CD4-positive, CD25-positive, alpha-beta regulatory T cell (primary cell): ENCODE data around the gene GAST. TPM values are rescaled to one million over a fixed set of nuclear protein-coding genes. Genes with fewer than 3 reads are reported as not detected.
"Not testable (repeated sequence)": the region's sequence is repeated elsewhere in the genome, so short reads cannot be mapped to it uniquely, and the experiment has no call there.

Source experiments
- ATAC-seq, 2 donors: fragments of 150-1000 bp; cut with Tn5 transposase; one replicate each; pipeline ENCODE4 v1.10.0; 2021; ENCODE audit warnings: low read depth in 2 of 2, moderate number of reproducible peaks in 2 of 2, moderate library complexity in 1 of 2
- DNase-seq, 3 donors: peaks; one replicate each; pipeline versions ENCODE4 v3.0.0 to v3.0.0-alpha.2; 2012 to 2022; ENCODE audit warnings: mixed read lengths in 1 of 3
- H3K27ac ChIP-seq: one replicate; pipeline ENCODE4 v1.7.0; 2013; ENCODE audit warnings: mild to moderate bottlenecking, low read length; ENCODE audit not compliant: insufficient read depth, poor library complexity, severe bottlenecking
- H3K27me3 ChIP-seq: one replicate; pipeline ENCODE4 v1.7.0; 2013; ENCODE audit warnings: low read length; ENCODE audit not compliant: control insufficient read depth, insufficient read depth
- H3K36me3 ChIP-seq: one replicate; pipeline ENCODE4 v1.7.0; 2013; ENCODE audit warnings: mild to moderate bottlenecking, low read length, moderate library complexity; ENCODE audit not compliant: control insufficient read depth, insufficient read depth
- H3K4me1 ChIP-seq: 2 replicates; pipeline ENCODE4 v1.7.0; 2013; ENCODE audit warnings: mild to moderate bottlenecking, low read length; ENCODE audit not compliant: insufficient read depth, control insufficient read depth, poor library complexity, severe bottlenecking
- H3K4me3 ChIP-seq: one replicate; pipeline ENCODE4 v1.7.0; 2013; ENCODE audit warnings: low read depth, mild to moderate bottlenecking, low read length, moderate library complexity
- H3K9me3 ChIP-seq, 2 experiments: 1 replicate in 1 of 2; 2 replicates in 1 of 2; pipeline ENCODE4 v1.7.0; 2013; ENCODE audit warnings: low read length in 2 of 2, mild to moderate bottlenecking in 1 of 2, moderate library complexity in 1 of 2; ENCODE audit not compliant: control insufficient read depth in 2 of 2
- H3K27ac Mint-ChIP-seq, 3 donors: one replicate each; pipeline ENCODE4 v1.8.0; 2020 to 2022; ENCODE audit warnings: mild to moderate bottlenecking in 3 of 3, mixed read lengths in 3 of 3, moderate library complexity in 2 of 3
- H3K27me3 Mint-ChIP-seq: one replicate; pipeline ENCODE4 v1.8.0; 2022; ENCODE audit warnings: mild to moderate bottlenecking, mixed read lengths
- H3K36me3 Mint-ChIP-seq: one replicate; pipeline ENCODE4 v1.8.0; 2020; ENCODE audit warnings: mixed read lengths
- H3K4me1 Mint-ChIP-seq, 4 donors: one replicate each; pipeline ENCODE4 v1.8.0; 2020 to 2022; ENCODE audit warnings: mixed read lengths in 4 of 4, mild to moderate bottlenecking in 1 of 4
- H3K4me3 Mint-ChIP-seq, 4 donors: one replicate each; pipeline ENCODE4 v1.8.0; 2020 to 2022; ENCODE audit warnings: mild to moderate bottlenecking in 4 of 4, mixed read lengths in 4 of 4, moderate library complexity in 3 of 4
- H3K9me3 Mint-ChIP-seq, 7 donors: one replicate each; pipeline ENCODE4 v1.8.0; 2020 to 2022; ENCODE audit warnings: mixed read lengths in 7 of 7, mild to moderate bottlenecking in 3 of 7, moderate library complexity in 2 of 7
- polyA plus RNA-seq, 4 donors: library from polyadenylated mRNA; unstranded; fragments of 300-500 nt; fragmentation: Illumina TruSeq; gene quantifications; one replicate each; pipeline ENCODE4 v1.2.3, GENCODE V29; 2021
- total RNA-seq: library from RNA; stranded (reverse); gene quantifications from one replicate; pipeline ENCODE4 v1.2.3, GENCODE V29; 2022

The GAST gene
- total and polyA plus RNA-seq, 5 donors from 2014 or later, result not detected

DNA sequence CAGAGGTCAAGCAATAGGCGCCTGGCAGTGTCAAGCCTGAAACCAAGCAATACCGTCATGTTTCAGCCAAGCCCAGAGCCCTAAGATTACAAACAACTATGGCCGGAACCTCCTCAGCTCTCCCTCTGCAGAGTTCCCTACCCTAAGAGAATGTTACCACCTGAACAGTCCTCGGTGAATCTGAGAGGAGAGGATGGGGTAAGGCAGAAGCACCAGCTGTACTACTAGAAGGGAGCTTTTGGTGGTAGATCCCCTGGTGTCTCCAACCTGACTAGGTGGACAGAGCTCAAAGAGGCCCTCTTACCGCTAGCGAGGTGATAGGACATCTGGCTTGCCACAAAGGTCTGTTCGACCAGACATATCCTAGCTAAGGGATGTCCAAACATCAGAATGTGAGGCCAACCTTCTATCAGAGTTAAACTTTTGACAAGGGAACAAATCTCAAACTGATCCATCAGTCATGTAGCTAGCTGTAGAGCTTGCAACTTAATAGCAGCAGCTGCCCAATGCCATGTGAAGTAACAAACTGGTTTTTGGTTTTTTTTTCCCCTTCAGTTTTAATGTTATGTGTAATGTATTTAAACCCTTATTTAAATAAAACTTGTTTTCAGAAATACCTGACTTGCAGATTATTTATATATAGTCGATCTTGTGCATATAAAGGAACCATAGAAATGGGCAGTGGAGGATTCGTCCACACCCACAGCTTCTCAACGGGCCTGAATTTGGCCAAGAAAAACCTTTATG, 20.9 kb upstream of the GAST start:
- peak overlapping the region; percentile 100 for H3K27ac ChIP-seq
- peaks cover 36% of the 10 kb centered on the region for H3K4me1 ChIP-seq
- H3K27me3 Mint-ChIP-seq, result peaks cover 24% of the 10 kb centered on the region
- H3K4me3 Mint-ChIP-seq, result peak overlapping the region; percentile 97 to 100 (median 98)
- peak overlapping the region; percentile 48 to 98 (median 64) for H3K27ac Mint-ChIP-seq
- H3K4me1 Mint-ChIP-seq, result peaks cover 15 to 52% (median 39%) of the 10 kb centered on the region in 4 donors
- DNase-seq, result peak in 1 of 3 donors; percentile 44
- no peaks in the 10 kb centered on the region for H3K9me3 Mint-ChIP-seq
- ATAC-seq, result no peak
- H3K4me3 ChIP-seq, result peak overlapping the region; percentile 98
- no peaks in the 10 kb centered on the region for H3K9me3 ChIP-seq
- peaks cover 56% of the 10 kb centered on the region for H3K36me3 ChIP-seq
- peaks cover 48% of the 10 kb centered on the region for H3K36me3 Mint-ChIP-seq
- H3K27me3 ChIP-seq, result no peaks in the 10 kb centered on the region

DNA sequence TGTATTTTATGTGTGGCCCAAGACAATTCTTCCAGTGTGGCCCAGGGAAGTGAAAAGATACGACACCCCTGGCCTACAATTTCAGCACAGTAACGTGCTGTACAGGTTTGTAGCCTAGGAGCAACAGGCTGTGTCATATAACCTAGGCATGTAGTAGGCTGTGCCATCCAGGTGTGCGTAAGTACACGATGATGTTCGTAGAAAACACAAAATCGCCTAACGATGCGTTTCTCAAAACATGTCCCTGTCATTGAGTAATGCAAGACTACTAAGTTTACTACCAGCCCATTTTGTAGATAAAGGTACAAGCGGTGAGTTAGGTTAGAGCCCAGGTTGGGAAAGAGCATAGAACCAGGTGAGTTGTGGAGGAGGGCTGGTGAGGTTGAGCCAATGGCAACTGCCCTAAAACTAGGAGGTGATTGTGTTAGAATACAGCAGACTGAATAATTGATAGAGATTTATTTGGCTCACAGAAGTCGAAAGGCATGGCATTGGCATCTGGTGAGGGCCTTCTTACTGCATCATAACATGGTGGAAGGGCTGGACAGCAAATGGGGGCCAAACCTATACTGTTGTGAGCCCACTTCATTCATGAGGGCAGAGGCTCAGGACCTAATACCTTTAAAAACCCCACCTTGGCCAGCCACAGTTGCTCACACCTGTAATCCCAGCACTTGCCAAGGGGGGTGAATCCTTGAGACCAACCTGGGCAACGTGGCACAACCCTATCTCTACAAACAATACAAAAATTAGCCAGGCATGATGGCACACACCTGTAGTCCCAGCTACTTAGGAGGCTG, 19.2 kb upstream of the GAST start:
- Histone ChIP-seq H3K36me3 (peaks cover 56% of the 10 kb centered on the region), H3K9me3 (no peaks in the 10 kb centered on the region), H3K27me3 (no peaks in the 10 kb centered on the region), H3K4me3 (no peak overlapping the region), H3K4me1 (peaks cover 36% of the 10 kb centered on the region), H3K27ac (no peak overlapping the region)
- ATAC-seq (no peak), DNase-seq (peak in 1 of 3 donors; percentile 48)
- Mint-ChIP-seq H3K9me3 (no peaks in the 10 kb centered on the region), H3K27me3 (peaks cover 24% of the 10 kb centered on the region), H3K4me3 (peak overlapping the region in 3 of 4 donors; percentile 48 to 100 (median 61)), H3K36me3 (peaks cover 48% of the 10 kb centered on the region), H3K27ac (peak overlapping the region; percentile 26 to 98 (median 92)), H3K4me1 (peaks cover 15 to 55% (median 40%) of the 10 kb centered on the region in 4 donors)

DNA sequence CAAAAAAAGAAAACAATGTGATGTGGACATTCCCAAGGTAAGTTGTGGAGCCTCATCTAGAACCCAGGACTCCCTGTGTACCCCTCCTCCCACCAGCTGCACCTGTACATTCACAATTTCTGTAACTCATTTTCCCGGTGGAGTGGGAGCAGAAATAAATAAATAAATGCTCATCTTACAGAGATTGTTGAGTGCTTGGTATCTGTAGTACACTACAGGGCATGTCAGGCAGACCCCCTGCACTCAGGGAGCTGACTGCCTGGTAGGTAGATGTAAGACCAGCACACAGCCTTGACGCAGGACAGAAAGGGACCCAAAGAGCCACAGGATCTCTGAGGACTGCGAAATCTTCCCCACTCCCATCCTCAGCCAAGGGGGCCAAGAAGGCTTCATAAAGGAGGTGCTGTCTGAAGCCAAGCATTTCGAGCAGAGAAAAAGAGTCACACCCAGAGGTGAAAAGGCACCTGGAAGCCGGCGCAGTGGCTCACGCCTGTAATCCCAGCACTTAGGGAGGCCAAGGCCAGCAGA, 16.9 kb upstream of the GAST start:
- DNase-seq, result peak in 1 of 3 donors; percentile 22
- peaks cover 40% of the 10 kb centered on the region for H3K36me3 Mint-ChIP-seq
- no peak overlapping the region for H3K4me3 ChIP-seq
- peak overlapping the region in 2 of 4 donors; percentile 15 to 26 for H3K4me3 Mint-ChIP-seq
- no peaks in the 10 kb centered on the region for H3K9me3 ChIP-seq
- peaks cover 11 to 42% (median 30%) of the 10 kb centered on the region in 4 donors for H3K4me1 Mint-ChIP-seq
- no peak overlapping the region for H3K27ac Mint-ChIP-seq
- ATAC-seq, result no peak
- no peaks in the 10 kb centered on the region for H3K27me3 ChIP-seq
- peaks cover 13% of the 10 kb centered on the region for H3K27me3 Mint-ChIP-seq
- peaks cover 48% of the 10 kb centered on the region for H3K36me3 ChIP-seq
- H3K9me3 Mint-ChIP-seq, result no peaks in the 10 kb centered on the region
- H3K27ac ChIP-seq, result no peak overlapping the region
- H3K4me1 ChIP-seq, result peaks cover 25% of the 10 kb centered on the region

DNA sequence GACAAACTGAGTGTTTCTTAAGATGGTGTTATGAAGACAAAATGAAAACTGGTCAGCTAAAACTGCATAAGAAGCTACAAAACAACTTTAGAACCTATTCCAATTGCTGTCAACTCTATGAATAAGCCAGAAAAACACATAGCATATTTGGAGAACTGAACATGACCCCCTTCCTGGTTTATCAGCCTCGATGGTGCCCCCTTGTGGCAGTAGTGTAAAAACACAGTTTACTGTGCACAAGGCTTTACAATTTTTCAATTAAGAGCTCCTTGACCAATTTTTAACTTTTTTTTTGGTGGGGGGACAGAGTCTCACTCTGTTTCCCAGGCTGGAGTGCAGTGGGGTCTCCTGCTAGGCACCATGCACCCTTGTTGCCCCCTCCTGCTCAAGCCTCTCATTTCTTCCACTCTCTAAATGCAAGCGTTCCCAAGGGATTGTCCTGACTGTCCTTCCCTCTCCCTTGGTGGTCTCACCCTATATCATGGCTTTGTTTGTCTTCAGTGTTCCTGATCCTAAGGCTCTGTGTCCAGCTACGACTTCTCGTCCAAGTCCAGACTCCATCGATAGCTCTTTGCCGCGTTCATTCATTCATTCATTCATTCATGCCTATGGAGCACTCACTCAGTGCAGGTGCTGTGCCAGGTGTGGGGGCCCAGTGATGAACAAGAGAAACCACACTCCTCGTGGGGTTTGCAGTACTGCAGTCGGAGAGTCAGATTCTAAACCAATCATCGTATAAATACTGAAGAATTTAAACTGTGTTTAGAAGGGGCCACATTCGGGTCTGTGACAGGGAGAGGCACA, 16.0 kb upstream of the GAST start:
- DNase-seq (peak; percentile 70 to 87 (median 79)), ATAC-seq (peak; percentile 52 to 56)
- Histone ChIP-seq H3K4me3 (no peak overlapping the region), H3K36me3 (peaks cover 39% of the 10 kb centered on the region), H3K27ac (no peak overlapping the region), H3K9me3 (no peaks in the 10 kb centered on the region), H3K4me1 (peaks cover 22% of the 10 kb centered on the region), H3K27me3 (no peaks in the 10 kb centered on the region)
- Mint-ChIP-seq H3K9me3 (no peaks in the 10 kb centered on the region), H3K36me3 (peaks cover 31% of the 10 kb centered on the region), H3K27me3 (peaks cover 9% of the 10 kb centered on the region), H3K4me1 (peaks cover 15 to 38% (median 30%) of the 10 kb centered on the region in 4 donors), H3K4me3 (peak overlapping the region in 3 of 4 donors; percentile 28 to 88 (median 80)), H3K27ac (peak overlapping the region; percentile 58 to 86 (median 75))

DNA sequence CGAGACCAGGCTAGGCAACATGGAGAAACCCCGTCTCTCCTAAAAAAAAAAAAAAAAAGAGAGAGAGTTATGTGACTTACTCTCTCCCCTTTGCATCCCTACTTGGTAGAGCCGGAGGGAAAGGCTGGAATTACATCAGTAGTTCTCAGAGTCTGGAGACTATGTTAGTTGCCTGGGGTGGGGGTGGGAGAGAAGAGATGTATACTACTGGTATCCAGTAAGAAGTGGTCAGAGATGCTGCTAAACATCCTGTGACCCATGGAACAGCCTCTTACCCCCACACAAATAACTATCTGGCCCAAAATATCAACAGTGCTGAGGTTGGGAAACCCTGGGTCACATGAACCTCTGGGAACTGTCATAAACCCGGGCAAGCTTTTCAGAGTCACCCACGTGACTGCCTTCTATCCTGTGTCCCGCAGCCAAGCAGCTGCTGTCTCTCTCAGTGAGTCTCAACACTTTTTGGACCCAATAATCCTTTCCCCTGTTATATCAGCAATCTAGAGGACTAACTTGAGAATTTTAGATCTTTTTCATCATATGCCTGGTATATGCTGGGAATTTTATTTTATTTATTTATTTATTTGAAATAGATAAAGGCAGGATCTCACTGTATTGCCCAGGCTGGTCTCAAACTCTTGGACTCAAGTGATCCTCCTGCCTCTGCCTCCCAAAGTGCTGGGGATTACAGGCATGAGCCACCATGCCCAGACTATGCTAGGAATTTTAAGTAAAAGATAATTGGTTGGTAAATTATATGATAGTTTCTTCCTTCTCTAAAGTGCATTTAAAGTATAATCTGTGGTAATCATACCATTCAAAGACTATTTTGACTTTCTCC, 14.8 kb upstream of the GAST start:
- no peak overlapping the region for H3K27ac Mint-ChIP-seq

DNA sequence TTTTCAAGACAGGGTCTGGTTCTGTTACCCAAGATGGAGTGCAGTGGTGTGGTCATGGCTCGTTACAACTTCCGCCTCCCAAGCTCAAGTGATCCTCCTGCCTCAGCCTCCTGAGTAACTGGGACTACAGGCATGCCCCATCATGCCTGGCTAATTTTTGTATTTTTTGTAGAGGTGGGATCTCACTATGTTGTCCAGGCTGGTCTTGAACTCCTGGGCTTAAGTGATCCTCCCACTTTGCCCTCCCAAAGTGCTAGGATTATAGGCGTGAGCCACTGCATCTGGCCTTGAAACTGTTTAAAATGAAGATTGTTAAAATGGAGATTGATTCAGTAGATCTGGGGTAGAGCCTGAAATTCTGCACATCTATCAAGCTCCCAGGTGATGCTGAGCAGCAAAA, 11.3 kb upstream of the GAST start:
- Histone ChIP-seq H3K27ac (peak overlapping the region; percentile 60), H3K4me3 (peak overlapping the region; percentile 64), H3K4me1 (peaks cover 28% of the 10 kb centered on the region)
- not testable (repeated sequence) for H3K36me3 Mint-ChIP-seq, H3K9me3 Mint-ChIP-seq, DNase-seq, H3K27me3 ChIP-seq, ATAC-seq, H3K27me3 Mint-ChIP-seq, H3K9me3 ChIP-seq, H3K36me3 ChIP-seq
- H3K4me3 Mint-ChIP-seq, result peak overlapping the region in 3 of 4 donors; percentile 28 to 69 (median 61)
- peaks cover 7 to 30% (median 19%) of the 10 kb centered on the region in 4 donors for H3K4me1 Mint-ChIP-seq
- peak overlapping the region; percentile 53 to 93 (median 63) for H3K27ac Mint-ChIP-seq

More for the DNA sequence above, 14.8 kb upstream of the GAST start:
- ATAC-seq (no peak), DNase-seq (no peak)
- Histone ChIP-seq H3K27me3 (no peaks in the 10 kb centered on the region), H3K4me1 (peaks cover 28% of the 10 kb centered on the region), H3K27ac (no peak overlapping the region), H3K9me3 (no peaks in the 10 kb centered on the region), H3K4me3 (no peak overlapping the region), H3K36me3 (peaks cover 27% of the 10 kb centered on the region)
- peaks cover 19% of the 10 kb centered on the region for H3K36me3 Mint-ChIP-seq
- no peaks in the 10 kb centered on the region for H3K9me3 Mint-ChIP-seq
- peaks cover 9% of the 10 kb centered on the region for H3K27me3 Mint-ChIP-seq
- H3K4me3 Mint-ChIP-seq, result no peak overlapping the region
- peaks cover 12 to 38% (median 29%) of the 10 kb centered on the region in 4 donors for H3K4me1 Mint-ChIP-seq
